WTC11 (cell line): ENCODE data around the gene KRR1. TPM values are rescaled to one million over a fixed set of nuclear protein-coding genes. Genes with fewer than 3 reads are reported as not detected.

Experiments used
- ATAC-seq: fragments of 200-7000 bp; cut with Tn5 transposase; 2 replicates; pipeline ENCODE4 v1.10.0; 2021; ENCODE audit warnings: mild to moderate bottlenecking, moderate library complexity
- CTCF ChIA-PET: fragments of 300-600 bp; sonication (Branson Sonifier 250); formaldehyde crosslinking; loops from one replicate; lab custom pipeline; 2021; ENCODE audit warnings: antibody characterized with exemption; lab: Charles Lee
- POLR2A ChIA-PET: fragments of 350-600 bp; sonication (Branson Sonifier 250); formaldehyde crosslinking; loops from one replicate; lab custom pipeline; 2021; ENCODE audit warnings: antibody characterized with exemption; lab: Charles Lee
- DNase-seq: peaks from one replicate; pipeline ENCODE4 v3.0.0; 2021; ENCODE audit warnings: low spot score
- H3K27ac Mint-ChIP-seq: 2 replicates; pipeline ENCODE4 v1.8.0; 2021; ENCODE audit warnings: mixed read lengths
- H3K27me3 Mint-ChIP-seq: 2 replicates; pipeline ENCODE4 v1.8.0; 2021; ENCODE audit warnings: low read depth, mild to moderate bottlenecking, moderate library complexity, mixed read lengths
- H3K36me3 Mint-ChIP-seq: 2 replicates; pipeline ENCODE4 v1.8.0; 2021; ENCODE audit warnings: mixed read lengths
- H3K4me1 Mint-ChIP-seq: 2 replicates; pipeline ENCODE4 v1.8.0; 2022; ENCODE audit warnings: mixed read lengths
- H3K4me3 Mint-ChIP-seq: 2 replicates; pipeline ENCODE4 v1.8.0; 2021; ENCODE audit warnings: mild to moderate bottlenecking, moderate library complexity, mixed read lengths
- H3K9me3 Mint-ChIP-seq: 2 replicates; pipeline ENCODE4 v1.8.0; 2021; ENCODE audit warnings: mixed read lengths
- ATF1 ChIP-seq: sonication (generic); formaldehyde crosslinking; IDR thresholded peaks from 2 replicates; pipeline ENCODE4 v1.8.1; 2023; ENCODE audit warnings: mild to moderate bottlenecking, moderate library complexity, missing genetic modification reagents
- CTCF ChIP-seq: fragments of 200-600 bp; IDR thresholded peaks from 2 replicates; pipeline ENCODE4 v1.8.0; 2022; ENCODE audit warnings: antibody characterized with exemption
- E2F5 ChIP-seq: sonication (generic); formaldehyde crosslinking; IDR thresholded peaks from 2 replicates; pipeline ENCODE4 v1.8.1; 2022; ENCODE audit warnings: mild to moderate bottlenecking, moderate library complexity, missing genetic modification reagents
- ERG ChIP-seq: fragments of 250-450 bp; sonication (Bioruptor Pico); IDR thresholded peaks from 2 replicates; pipeline ENCODE4 v1.8.0; 2021; ENCODE audit warnings: mild to moderate bottlenecking
- ESRRA ChIP-seq: sonication (generic); formaldehyde crosslinking; IDR thresholded peaks from 2 replicates; pipeline ENCODE4 v1.8.1; 2022; ENCODE audit warnings: mild to moderate bottlenecking, missing genetic modification reagents, borderline replicate concordance
- FOXP1 ChIP-seq: sonication (generic); formaldehyde crosslinking; IDR thresholded peaks from 2 replicates; pipeline ENCODE4 v1.8.0; 2022; ENCODE audit warnings: missing genetic modification reagents, mild to moderate bottlenecking, moderate library complexity, borderline replicate concordance
- FOXP4 ChIP-seq: sonication (generic); formaldehyde crosslinking; IDR thresholded peaks from 2 replicates; pipeline ENCODE4 v1.8.0; 2022; ENCODE audit warnings: mild to moderate bottlenecking, missing genetic modification reagents
- GABPB1 ChIP-seq: sonication (generic); formaldehyde crosslinking; IDR thresholded peaks from 2 replicates; pipeline ENCODE4 v1.8.1; 2023; ENCODE audit warnings: mild to moderate bottlenecking, missing genetic modification reagents
- GRHL2 ChIP-seq: fragments of 250-450 bp; sonication (Bioruptor Pico); IDR thresholded peaks from 2 replicates; pipeline ENCODE4 v1.8.0; 2022; ENCODE audit warnings: mild to moderate bottlenecking, moderate library complexity; ENCODE audit not compliant: insufficient replicate concordance, severe bottlenecking
- HMGA2 ChIP-seq: fragments of 250-450 bp; sonication (Bioruptor Pico); IDR thresholded peaks from 2 replicates; pipeline ENCODE4 v1.4.0; 2021; ENCODE audit warnings: mild to moderate bottlenecking, moderate library complexity
- HMGXB4 ChIP-seq: sonication (generic); formaldehyde crosslinking; IDR thresholded peaks from 2 replicates; pipeline ENCODE4 v1.8.1; 2023; ENCODE audit warnings: mild to moderate bottlenecking, moderate library complexity, missing genetic modification reagents
- JAZF1 ChIP-seq: fragments of 250-450 bp; sonication (Bioruptor Pico); IDR thresholded peaks from 2 replicates; pipeline ENCODE4 v1.9.0; 2021; ENCODE audit warnings: moderate library complexity, mild to moderate bottlenecking, inconsistent platforms
- MYBL2 ChIP-seq: sonication (generic); formaldehyde crosslinking; IDR thresholded peaks from 2 replicates; pipeline ENCODE4 v1.8.1; 2023; ENCODE audit warnings: mild to moderate bottlenecking, moderate library complexity, missing genetic modification reagents
- NFE2L1 ChIP-seq: sonication (generic); formaldehyde crosslinking; IDR thresholded peaks from 2 replicates; pipeline ENCODE4 v1.8.1; 2023; ENCODE audit warnings: missing genetic modification reagents
- NR1H2 ChIP-seq: sonication (generic); formaldehyde crosslinking; IDR thresholded peaks from 2 replicates; pipeline ENCODE4 v1.9.0; 2021; ENCODE audit warnings: mild to moderate bottlenecking, moderate library complexity, missing genetic modification reagents
- RELA ChIP-seq: sonication (generic); formaldehyde crosslinking; IDR thresholded peaks from 2 replicates; pipeline ENCODE4 v1.8.1; 2022; ENCODE audit warnings: missing genetic modification reagents, mild to moderate bottlenecking, borderline replicate concordance
- SMAD3 ChIP-seq: sonication (generic); formaldehyde crosslinking; IDR thresholded peaks from 2 replicates; pipeline ENCODE4 v1.8.0; 2022; ENCODE audit warnings: missing genetic modification reagents, mild to moderate bottlenecking, borderline replicate concordance
- SMAD4 ChIP-seq: sonication (generic); formaldehyde crosslinking; IDR thresholded peaks from 2 replicates; pipeline ENCODE4 v1.8.0; 2022; ENCODE audit warnings: mild to moderate bottlenecking, missing genetic modification reagents
- SOX15 ChIP-seq: fragments of 250-450 bp; sonication (Bioruptor Pico); IDR thresholded peaks from 2 replicates; pipeline ENCODE4 v1.9.0; 2021; ENCODE audit warnings: mild to moderate bottlenecking
- SP1 ChIP-seq: sonication (generic); formaldehyde crosslinking; conservative IDR thresholded peaks from 2 replicates; pipeline ENCODE4 v1.8.1; 2022; ENCODE audit warnings: missing genetic modification reagents
- TCF7 ChIP-seq: sonication (generic); formaldehyde crosslinking; IDR thresholded peaks from 2 replicates; pipeline ENCODE4 v1.8.0; 2022; ENCODE audit warnings: mild to moderate bottlenecking, low read depth, missing genetic modification reagents, moderate library complexity
- USF2 ChIP-seq: sonication (generic); formaldehyde crosslinking; IDR thresholded peaks from 2 replicates; pipeline ENCODE4 v1.8.1; 2023; ENCODE audit warnings: mild to moderate bottlenecking, missing genetic modification reagents, moderate library complexity
- ZNF138 ChIP-seq: sonication (generic); formaldehyde crosslinking; conservative IDR thresholded peaks from 2 replicates; pipeline ENCODE4 v1.8.1; 2022; ENCODE audit warnings: mild to moderate bottlenecking, moderate library complexity, missing genetic modification reagents
- ZNF396 ChIP-seq: fragments of 250-450 bp; sonication (Bioruptor Pico); IDR thresholded peaks from 2 replicates; pipeline ENCODE4 v1.8.0; 2021; ENCODE audit warnings: mild to moderate bottlenecking, moderate library complexity, borderline replicate concordance
- ZNF423 ChIP-seq: fragments of 250-450 bp; sonication (Bioruptor Pico); IDR thresholded peaks from 2 replicates; pipeline ENCODE4 v2.1.2; 2022; ENCODE audit warnings: mild to moderate bottlenecking, moderate library complexity
- total RNA-seq: library from RNA; stranded (reverse); gene quantifications from 3 replicates; pipeline ENCODE4 v1.2.3, GENCODE V29; 2021

KRR1 gene
- total RNA-seq, 1 experiment from 2014 or later, result 59.6 TPM

- CTCF ChIA-PET, result interaction anchor here (1.3 kb wide), 1 partner anchor 561 kb away, joined by 4 read pairs; no protein-coding TSS in a partner anchor
- Mint-ChIP-seq H3K27me3 (no peaks in the 10 kb centered on the region), H3K27ac (no peak overlapping the region), H3K4me3 (no peak overlapping the region), H3K9me3 (no peaks in the 10 kb centered on the region), H3K36me3 (no peaks in the 10 kb centered on the region), H3K4me1 (peaks cover 9% of the 10 kb centered on the region)
- ATAC-seq (no peak), DNase-seq (no peak)
- TF ChIP-seq E2F5, result no peak
- no peak for TF ChIP-seq RELA
- no peak for TF ChIP-seq ERG
- no peak for TF ChIP-seq ATF1
- no peak for TF ChIP-seq ZNF423 (CRISPR knock-in tag)
- no peak for TF ChIP-seq TCF7
- TF ChIP-seq SOX15 (CRISPR knock-in tag), result no peak
- TF ChIP-seq ESRRA (CRISPR knock-in tag), result no peak
- no peak for TF ChIP-seq JAZF1 (CRISPR knock-in tag)
- no peak for TF ChIP-seq SMAD4 (CRISPR knock-in tag)
- TF ChIP-seq FOXP1, result no peak
- no peak for TF ChIP-seq FOXP4 (CRISPR knock-in tag)
- TF ChIP-seq HMGXB4 (CRISPR knock-in tag), result no peak
- POLR2A ChIA-PET, result no interaction called here
These were observed 33.2 kb downstream of the KRR1 start for GRCh38 chr12:75478116-75478794.

- CTCF ChIA-PET, result no interaction called here
- H3K36me3 Mint-ChIP-seq, result no peaks in the 10 kb centered on the region
- POLR2A ChIA-PET, result no interaction called here
- ATAC-seq (no peak), DNase-seq (no peak)
- H3K4me3 Mint-ChIP-seq, result no peak overlapping the region
- no peaks in the 10 kb centered on the region for H3K27me3 Mint-ChIP-seq
- no peaks in the 10 kb centered on the region for H3K9me3 Mint-ChIP-seq
- peaks cover 8% of the 10 kb centered on the region for H3K4me1 Mint-ChIP-seq
- no peak overlapping the region for H3K27ac Mint-ChIP-seq
- TF ChIP-seq ZNF423 (CRISPR knock-in tag) (no peak), SP1 (no peak), MYBL2 (CRISPR knock-in tag) (no peak), CTCF (no peak), GABPB1 (CRISPR knock-in tag) (no peak), SMAD3 (no peak), ZNF396 (no peak), GRHL2 (no peak), ZNF138 (no peak), USF2 (CRISPR knock-in tag) (no peak), NR1H2 (no peak), HMGA2 (CRISPR knock-in tag) (no peak), NFE2L1 (CRISPR knock-in tag) (no peak)
These were observed 34.3 kb downstream of the KRR1 start for GRCh38 chr12:75477137-75477536.
